Panc1 (cell line): ENCODE data around the gene MLANA. TPM values are rescaled to one million over a fixed set of nuclear protein-coding genes. Genes with fewer than 3 reads are reported as not detected.

ENCODE experiments used
- ATAC-seq: fragments of 200-7000 bp; cut with Tn5 transposase; 2 replicates; pipeline ENCODE4 v1.9.1; 2020; ENCODE audit warnings: mild to moderate bottlenecking, moderate library complexity
- BruUV-seq: library from RNA; stranded (reverse); fragments of 400-500 nt; replicated peaks from 2 replicates; lab custom pipeline; 2021; lab: Mats Ljungman, UMichigan
- CTCF ChIA-PET: fragments of 300-600 bp; sonication (Branson Sonifier 250); formaldehyde crosslinking; loops from one replicate; lab custom pipeline; 2022; ENCODE audit warnings: antibody characterized with exemption; lab: Charles Lee
- POLR2A ChIA-PET: fragments of 300-600 bp; sonication (Branson Sonifier 250); formaldehyde crosslinking; loops from one replicate; lab custom pipeline; 2022; ENCODE audit warnings: antibody characterized with exemption; lab: Charles Lee
- DNase-seq: peaks from one replicate; pipeline ENCODE4 v3.0.0-alpha.2; 2010; ENCODE audit warnings: low read depth, low spot score
- H3K27ac ChIP-seq: 2 replicates; pipeline ENCODE4 v1.5.1; 2011; ENCODE audit warnings: mild to moderate bottlenecking, low read length, inconsistent platforms
- H3K27me3 ChIP-seq: fragments of 200-500 bp; sonication (Bioruptor generic); 2 replicates; pipeline ENCODE4 v1.6.0; 2014; ENCODE audit warnings: low read length, inconsistent platforms; ENCODE audit not compliant: control insufficient read depth, insufficient read depth
- H3K36me3 ChIP-seq: fragments of 200-500 bp; sonication (Bioruptor generic); 2 replicates; pipeline ENCODE4 v1.5.1; 2014; ENCODE audit warnings: inconsistent platforms, mild to moderate bottlenecking, low read length, moderate library complexity; ENCODE audit not compliant: control insufficient read depth, insufficient read depth
- H3K4me1 ChIP-seq: 2 replicates; pipeline ENCODE4 v1.5.1; 2011; ENCODE audit warnings: inconsistent platforms, mild to moderate bottlenecking, low read length, moderate library complexity; ENCODE audit not compliant: control insufficient read depth, insufficient read depth
- H3K4me3 ChIP-seq, 2 experiments: 2 replicates each; pipeline ENCODE4 v1.5.1; 2011 to 2012; ENCODE audit warnings: low read depth in 2 of 2, low read length in 2 of 2, mild to moderate bottlenecking in 2 of 2, inconsistent platforms in 1 of 2, moderate library complexity in 1 of 2
- H3K9me3 ChIP-seq: fragments of 200-500 bp; sonication (Bioruptor generic); 2 replicates; pipeline ENCODE4 v1.5.1; 2014; ENCODE audit warnings: low read depth, mild to moderate bottlenecking, inconsistent platforms, low read length, moderate library complexity; ENCODE audit not compliant: control insufficient read depth, insufficient read depth
- POLR2AphosphoS5 ChIP-seq: IDR thresholded peaks from 2 replicates; pipeline ENCODE4 v1.6.1; 2012; ENCODE audit warnings: mild to moderate bottlenecking, low read depth, low read length, moderate library complexity
- SIN3A ChIP-seq: IDR thresholded peaks from 2 replicates; pipeline ENCODE4 v1.6.1; 2012; ENCODE audit warnings: low read depth, mild to moderate bottlenecking, low read length, moderate library complexity, borderline replicate concordance; ENCODE audit not compliant: insufficient read depth
- TCF7L2 ChIP-seq: IDR thresholded peaks from 2 replicates; pipeline ENCODE4 v1.6.1; 2011; ENCODE audit warnings: mild to moderate bottlenecking, low read depth, low read length, inconsistent platforms
- in situ Hi-C: cut with HindIII; loops from 2 replicates; pipeline ENCODE4 v1.10.0; 2016; ENCODE audit warnings: low sequenced_read_pairs, low pct_unique_long_range_greater_than_20kb
- intact Hi-C: fragments of 100-400 bp; cut with micrococcal nuclease; formaldehyde crosslinking; loops from one replicate; pipeline ENCODE4 v1.10.0; 2022; ENCODE audit not compliant: unreplicated experiment
- total RNA-seq: library from RNA; stranded (reverse); gene quantifications from one replicate; pipeline ENCODE4 v1.2.1, GENCODE V29; 2021; ENCODE audit not compliant: unreplicated experiment
- TF ChIP-seq, protein P1 (sequence below): fragments of 450-650 bp; IDR thresholded peaks from 2 replicates; pipeline ENCODE4 v1.5.1; 2017; ENCODE audit warnings: mild to moderate bottlenecking
- TF ChIP-seq, protein P2 (sequence below), 2 experiments: IDR thresholded peaks; 2 replicates each; pipeline ENCODE4 v1.6.1; 2011 to 2012; ENCODE audit warnings: low read depth in 2 of 2, control low read depth in 1 of 2, low read length in 1 of 2, mild to moderate bottlenecking in 1 of 2, moderate library complexity in 1 of 2; ENCODE audit not compliant: insufficient read depth in 1 of 2

Gene MLANA
- total RNA-seq, 1 experiment from 2014 or later = not detected

DNA sequence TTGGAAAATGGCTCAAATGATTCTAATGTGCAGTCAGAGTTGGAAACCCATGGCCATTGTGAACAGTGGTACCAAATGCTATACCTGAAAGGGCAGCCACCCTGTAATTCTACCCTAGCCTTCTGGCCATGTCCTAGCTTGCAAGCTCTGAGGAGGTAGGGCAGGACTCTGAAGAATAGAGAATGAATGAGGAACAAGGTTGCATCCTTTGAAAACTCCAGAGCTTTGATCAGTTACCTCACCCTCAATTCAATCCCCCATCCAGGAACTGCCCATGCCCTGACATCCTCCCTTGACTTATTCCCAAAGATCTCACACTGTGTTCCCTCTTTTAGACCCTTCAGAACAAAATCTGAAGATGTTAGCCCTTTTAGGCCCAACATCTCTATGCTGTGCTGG is 40.0 kb upstream of the MLANA start:
- no peaks in the 10 kb centered on the region for H3K36me3 ChIP-seq
- H3K9me3 ChIP-seq = no peaks in the 10 kb centered on the region
- intact Hi-C loops (no loop called here), in situ Hi-C loops (no loop called here)
- H3K4me3 ChIP-seq = no peak overlapping the region
- no peaks in the 10 kb centered on the region for H3K27me3 ChIP-seq
- H3K27ac ChIP-seq = no peak overlapping the region
- ChIA-PET CTCF (no interaction called here), POLR2A (no interaction called here)
- TF ChIP-seq, protein P1, sequence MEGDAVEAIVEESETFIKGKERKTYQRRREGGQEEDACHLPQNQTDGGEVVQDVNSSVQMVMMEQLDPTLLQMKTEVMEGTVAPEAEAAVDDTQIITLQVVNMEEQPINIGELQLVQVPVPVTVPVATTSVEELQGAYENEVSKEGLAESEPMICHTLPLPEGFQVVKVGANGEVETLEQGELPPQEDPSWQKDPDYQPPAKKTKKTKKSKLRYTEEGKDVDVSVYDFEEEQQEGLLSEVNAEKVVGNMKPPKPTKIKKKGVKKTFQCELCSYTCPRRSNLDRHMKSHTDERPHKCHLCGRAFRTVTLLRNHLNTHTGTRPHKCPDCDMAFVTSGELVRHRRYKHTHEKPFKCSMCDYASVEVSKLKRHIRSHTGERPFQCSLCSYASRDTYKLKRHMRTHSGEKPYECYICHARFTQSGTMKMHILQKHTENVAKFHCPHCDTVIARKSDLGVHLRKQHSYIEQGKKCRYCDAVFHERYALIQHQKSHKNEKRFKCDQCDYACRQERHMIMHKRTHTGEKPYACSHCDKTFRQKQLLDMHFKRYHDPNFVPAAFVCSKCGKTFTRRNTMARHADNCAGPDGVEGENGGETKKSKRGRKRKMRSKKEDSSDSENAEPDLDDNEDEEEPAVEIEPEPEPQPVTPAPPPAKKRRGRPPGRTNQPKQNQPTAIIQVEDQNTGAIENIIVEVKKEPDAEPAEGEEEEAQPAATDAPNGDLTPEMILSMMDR = no peak
- TF ChIP-seq TCF7L2 = no peak
- TF ChIP-seq POLR2AphosphoS5 = no peak
- no peak for TF ChIP-seq SIN3A
- TF ChIP-seq, protein P2, sequence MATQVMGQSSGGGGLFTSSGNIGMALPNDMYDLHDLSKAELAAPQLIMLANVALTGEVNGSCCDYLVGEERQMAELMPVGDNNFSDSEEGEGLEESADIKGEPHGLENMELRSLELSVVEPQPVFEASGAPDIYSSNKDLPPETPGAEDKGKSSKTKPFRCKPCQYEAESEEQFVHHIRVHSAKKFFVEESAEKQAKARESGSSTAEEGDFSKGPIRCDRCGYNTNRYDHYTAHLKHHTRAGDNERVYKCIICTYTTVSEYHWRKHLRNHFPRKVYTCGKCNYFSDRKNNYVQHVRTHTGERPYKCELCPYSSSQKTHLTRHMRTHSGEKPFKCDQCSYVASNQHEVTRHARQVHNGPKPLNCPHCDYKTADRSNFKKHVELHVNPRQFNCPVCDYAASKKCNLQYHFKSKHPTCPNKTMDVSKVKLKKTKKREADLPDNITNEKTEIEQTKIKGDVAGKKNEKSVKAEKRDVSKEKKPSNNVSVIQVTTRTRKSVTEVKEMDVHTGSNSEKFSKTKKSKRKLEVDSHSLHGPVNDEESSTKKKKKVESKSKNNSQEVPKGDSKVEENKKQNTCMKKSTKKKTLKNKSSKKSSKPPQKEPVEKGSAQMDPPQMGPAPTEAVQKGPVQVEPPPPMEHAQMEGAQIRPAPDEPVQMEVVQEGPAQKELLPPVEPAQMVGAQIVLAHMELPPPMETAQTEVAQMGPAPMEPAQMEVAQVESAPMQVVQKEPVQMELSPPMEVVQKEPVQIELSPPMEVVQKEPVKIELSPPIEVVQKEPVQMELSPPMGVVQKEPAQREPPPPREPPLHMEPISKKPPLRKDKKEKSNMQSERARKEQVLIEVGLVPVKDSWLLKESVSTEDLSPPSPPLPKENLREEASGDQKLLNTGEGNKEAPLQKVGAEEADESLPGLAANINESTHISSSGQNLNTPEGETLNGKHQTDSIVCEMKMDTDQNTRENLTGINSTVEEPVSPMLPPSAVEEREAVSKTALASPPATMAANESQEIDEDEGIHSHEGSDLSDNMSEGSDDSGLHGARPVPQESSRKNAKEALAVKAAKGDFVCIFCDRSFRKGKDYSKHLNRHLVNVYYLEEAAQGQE (IDR thresholded peaks at IDR 0.05; ENCODE audit: insufficient read depth in 1 of 2, low read depth in 2 of 2, low read length in 1 of 2) = no peak
- H3K4me1 ChIP-seq = no peaks in the 10 kb centered on the region
- BruUV-seq = no TSS peak
- DNase-seq (no peak), ATAC-seq (no peak)

DNA sequence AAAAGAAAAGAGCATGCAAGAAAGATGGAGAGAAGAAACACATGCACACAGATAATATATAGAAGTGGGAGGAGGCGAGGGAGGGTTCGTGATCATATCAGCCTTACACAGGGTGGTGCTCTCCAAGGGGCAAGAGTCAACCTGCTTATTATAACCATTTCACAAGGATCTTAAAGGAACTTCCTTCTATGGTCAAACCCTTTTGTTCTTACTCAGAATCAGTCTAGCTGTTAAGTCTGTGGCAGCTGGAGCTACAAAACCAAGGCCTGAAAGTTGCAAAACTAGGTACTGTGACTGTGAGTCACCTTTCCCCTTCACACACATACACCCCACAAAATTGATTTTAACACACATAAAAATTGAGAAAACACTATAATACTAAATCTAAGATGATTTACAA is 39.2 kb upstream of the MLANA start:
- CTCF ChIA-PET = no interaction called here

More for the DNA sequence above, 39.2 kb upstream of the MLANA start:
- intact Hi-C loops = no loop called here
- Histone ChIP-seq H3K9me3 (no peaks in the 10 kb centered on the region), H3K4me3 (no peak overlapping the region), H3K27me3 (no peaks in the 10 kb centered on the region), H3K36me3 (no peaks in the 10 kb centered on the region), H3K4me1 (no peaks in the 10 kb centered on the region), H3K27ac (no peak overlapping the region)
- no peak for ATAC-seq
- in situ Hi-C loops = no loop called here
- TF ChIP-seq, protein P2 (IDR thresholded peaks at IDR 0.05; ENCODE audit: insufficient read depth in 1 of 2, low read depth in 2 of 2, low read length in 1 of 2) = no peak
- TF ChIP-seq, protein P1 = no peak
- TF ChIP-seq POLR2AphosphoS5 (no peak), SIN3A (no peak), TCF7L2 (no peak)
- no TSS peak for BruUV-seq
- DNase-seq = no peak
- POLR2A ChIA-PET = no interaction called here
